Measurements from ENCODE around the gene CKMT1B.
"Not testable (repeated sequence)": the region's sequence is repeated elsewhere in the genome, so short reads cannot be mapped to it uniquely, and the experiment has no call there.

Gene CKMT1B

GRCh38 chr15:43638464-43639204 lies 44.8 kb downstream of the CKMT1B start:
- not testable (repeated sequence) for DNase-seq

Measured in cortex of kidney (tissue), 1 donor.